ENCODE results near the gene C5orf63.
"Not testable (repeated sequence)": the region's sequence is repeated elsewhere in the genome, so short reads cannot be mapped to it uniquely, and the experiment has no call there.

Gene C5orf63

GRCh38 chr5:127011153-127011552 lies 62.1 kb downstream of the C5orf63 start:
- in situ Hi-C loops (cut with HindIII; ENCODE audit: low sequenced_read_pairs): no loop called here
- no peak for TF ChIP-seq CTCF (IDR thresholded peaks at IDR 0.05; ENCODE audit: low read depth, low read length, missing control alignments)
- no peak overlapping the region for H3K4me3 ChIP-seq (ENCODE audit: low read depth, low read length)
- peak; percentile 95 for DNase-seq (ENCODE audit: low read depth)

DNA sequence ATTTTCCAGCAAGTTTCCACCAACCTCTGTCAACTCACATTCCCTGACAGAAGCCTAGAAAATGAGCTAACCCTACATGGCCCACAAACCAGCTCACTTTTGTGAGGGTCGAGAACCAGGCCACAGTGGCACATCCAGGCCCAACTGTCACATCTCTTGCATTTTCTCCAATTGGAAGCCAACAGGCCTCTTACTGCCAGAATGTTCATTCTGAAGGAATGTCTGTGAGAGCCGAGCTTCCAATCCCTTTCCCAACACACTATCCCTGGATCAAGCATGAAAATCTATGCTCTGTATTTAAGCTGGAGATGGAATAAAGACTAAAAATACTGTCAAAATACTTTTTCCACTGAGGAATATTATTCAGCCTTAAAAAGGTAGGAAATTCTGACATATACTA lies 62.9 kb downstream of the C5orf63 start:
- in situ Hi-C loops (cut with HindIII; ENCODE audit: low sequenced_read_pairs): no loop called here
- no peak overlapping the region for H3K4me3 ChIP-seq (ENCODE audit: low read depth, low read length)
- no peak for TF ChIP-seq CTCF (IDR thresholded peaks at IDR 0.05; ENCODE audit: low read depth, low read length, missing control alignments)
- DNase-seq (ENCODE audit: low read depth): no peak

- in situ Hi-C loops (cut with HindIII; ENCODE audit: low sequenced_read_pairs): no loop called here
- no peak for DNase-seq (ENCODE audit: low read depth)
- TF ChIP-seq CTCF (IDR thresholded peaks at IDR 0.05; ENCODE audit: low read depth, low read length, missing control alignments): no peak
- H3K4me3 ChIP-seq (ENCODE audit: low read depth, low read length): no peak overlapping the region
These were observed 63.5 kb downstream of the C5orf63 start for GRCh38 chr5:127009784-127010183.

DNA sequence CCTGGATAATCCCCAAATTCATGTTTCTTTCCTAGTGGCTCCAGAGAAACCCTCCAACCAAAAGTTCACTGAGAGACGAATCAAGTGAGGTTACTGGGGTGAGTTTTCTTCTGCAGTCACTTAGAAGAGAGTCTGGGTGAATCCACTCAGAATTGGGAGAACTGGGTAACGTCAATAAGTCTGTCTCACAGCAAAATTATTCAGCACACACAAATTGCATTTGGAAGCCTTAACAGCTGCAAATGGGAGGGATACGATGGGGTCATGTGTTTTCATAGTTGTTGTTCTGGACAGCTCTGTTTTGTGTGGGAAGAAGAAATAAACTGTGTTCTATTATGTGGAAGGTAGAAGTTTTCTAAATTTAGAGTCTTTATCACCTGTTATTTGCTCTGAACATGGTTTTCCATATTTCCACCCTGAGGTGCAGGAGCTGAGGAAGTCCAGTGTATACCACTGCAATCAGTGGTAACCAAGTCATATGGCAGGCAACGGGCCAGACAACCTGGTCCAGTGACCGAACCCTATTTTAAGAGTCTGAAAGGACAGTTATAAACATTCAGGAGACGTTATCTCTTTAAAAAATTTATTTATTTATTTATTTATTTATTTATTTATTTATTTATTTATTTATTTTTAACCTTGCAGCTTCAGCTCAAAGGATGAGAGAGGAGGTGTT lies 64.9 kb downstream of the C5orf63 start:
- in situ Hi-C loops (cut with HindIII; ENCODE audit: low sequenced_read_pairs): no loop called here
- no peak for DNase-seq (ENCODE audit: low read depth)
- TF ChIP-seq CTCF (IDR thresholded peaks at IDR 0.05; ENCODE audit: low read depth, low read length, missing control alignments): no peak
- H3K4me3 ChIP-seq (ENCODE audit: low read depth, low read length): no peak overlapping the region

DNA sequence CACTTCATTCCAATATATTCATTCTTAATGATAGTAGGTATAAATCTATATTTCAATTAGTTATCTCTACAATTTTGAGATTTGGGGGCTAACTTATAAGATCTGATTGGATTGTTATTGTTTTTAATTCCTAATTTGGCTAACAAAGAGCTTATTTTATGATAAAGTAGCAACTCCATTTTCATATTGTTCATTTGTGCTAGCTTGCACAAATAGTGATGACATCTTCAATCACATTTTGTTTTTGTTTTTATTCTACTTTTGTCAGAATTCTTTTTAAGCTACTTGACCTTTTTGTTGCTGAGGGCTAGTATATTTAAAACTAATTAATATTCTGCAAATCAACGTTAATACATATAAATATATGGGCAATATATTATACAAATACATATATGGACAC lies 65.8 kb downstream of the C5orf63 start:
- in situ Hi-C loops (cut with HindIII; ENCODE audit: low sequenced_read_pairs): no loop called here
- TF ChIP-seq CTCF (IDR thresholded peaks at IDR 0.05; ENCODE audit: low read depth, low read length, missing control alignments): no peak
- no peak overlapping the region for H3K4me3 ChIP-seq (ENCODE audit: low read depth, low read length)
- no peak for DNase-seq (ENCODE audit: low read depth)

GRCh38 chr5:127006744-127007143 lies 66.6 kb downstream of the C5orf63 start:
- DNase-seq (ENCODE audit: low read depth): no peak
- in situ Hi-C loops (cut with HindIII; ENCODE audit: low sequenced_read_pairs): no loop called here
- H3K4me3 ChIP-seq (ENCODE audit: low read depth, low read length): no peak overlapping the region
- TF ChIP-seq CTCF (IDR thresholded peaks at IDR 0.05; ENCODE audit: low read depth, low read length, missing control alignments): no peak

GRCh38 chr5:127005282-127005681 lies 68.0 kb downstream of the C5orf63 start:
- in situ Hi-C loops (cut with HindIII; ENCODE audit: low sequenced_read_pairs): not testable (repeated sequence)

More at GRCh38 chr5:127005282-127005681, 68.0 kb downstream of the C5orf63 start:
- not testable (repeated sequence) for H3K4me3 ChIP-seq (ENCODE audit: low read depth, low read length); DNase-seq (ENCODE audit: low read depth)
